GM21381 (cell line): ENCODE results near the gene CD59.

Source experiments
- ATAC-seq: cut with Tn5 transposase; IDR thresholded peaks from one replicate; pipeline ENCODE4 v1.9.1; 2021; ENCODE audit warnings: mild to moderate bottlenecking, moderate library complexity; ENCODE audit not compliant: unreplicated experiment

CD59 gene

GRCh38 chr11:33736148-33736812 lies at the start of gene CD59:
Gene CD59, minus strand, starts transcription at chr11:33736423. Its CDS starts 13,978 bp downstream, at chr11:33722445.
- ATAC-seq, result peak; percentile 56

GRCh38 chr11:33785609-33786008 lies 49.4 kb upstream of the CD59 start:
- no peak for ATAC-seq

DNA sequence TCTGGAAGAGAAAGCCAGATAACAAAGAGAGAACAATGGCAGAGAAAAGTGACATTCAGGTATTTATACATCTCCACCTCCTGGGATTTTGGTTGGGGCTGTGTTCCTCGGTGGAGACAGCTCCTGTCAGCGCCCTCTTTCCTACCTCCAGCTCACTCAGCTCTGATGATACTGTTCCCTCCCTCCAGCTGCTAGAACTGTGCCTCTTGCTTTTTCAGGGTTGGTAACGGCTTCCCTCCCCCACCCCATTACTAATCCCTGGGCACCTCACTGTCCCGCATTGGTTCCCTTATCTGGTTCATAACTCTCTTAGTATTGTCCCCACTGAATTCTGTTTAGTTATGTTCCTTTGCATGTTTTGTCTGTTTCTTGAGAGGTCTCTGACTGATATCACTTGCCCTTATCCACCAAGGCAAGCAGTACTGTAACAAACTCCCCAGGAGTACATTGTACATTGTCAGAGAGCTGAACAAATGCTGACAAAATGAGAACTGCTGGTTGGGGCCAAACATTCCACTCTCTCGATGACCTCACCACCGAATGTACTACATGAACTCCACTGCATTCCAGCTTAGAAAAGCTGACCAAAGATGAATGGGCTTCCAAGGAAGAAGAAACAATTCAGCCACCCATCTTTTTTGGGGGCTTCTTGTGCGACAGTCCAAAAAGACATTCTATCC lies 43.8 kb upstream of the CD59 start:
- no peak for ATAC-seq

- ATAC-seq, result no peak
Observed at GRCh38 chr11:33778675-33779074, 42.5 kb upstream of the CD59 start.

DNA sequence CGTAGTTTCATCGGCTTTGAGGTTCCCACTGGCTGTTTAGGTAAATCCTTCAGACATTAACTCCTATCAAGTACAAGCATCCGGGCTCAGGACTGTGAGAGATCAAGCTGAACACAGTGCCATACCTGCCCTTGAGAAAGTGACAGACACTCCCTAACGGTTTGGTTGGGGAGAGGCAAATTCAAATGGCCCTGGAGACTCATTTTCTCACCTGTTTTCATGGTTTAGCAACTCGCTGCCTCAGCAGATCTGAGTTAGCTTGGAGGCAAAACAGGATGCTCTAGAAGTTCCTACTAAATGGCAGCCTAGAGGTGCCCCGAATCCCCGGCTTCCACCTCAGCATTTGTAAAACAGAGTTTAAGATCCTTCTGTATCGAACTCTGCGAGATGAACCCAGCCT lies 41.7 kb upstream of the CD59 start:
- ATAC-seq, result no peak

- peak; percentile 30 for ATAC-seq
Observed at GRCh38 chr11:33775832-33776470, 39.7 kb upstream of the CD59 start.

DNA sequence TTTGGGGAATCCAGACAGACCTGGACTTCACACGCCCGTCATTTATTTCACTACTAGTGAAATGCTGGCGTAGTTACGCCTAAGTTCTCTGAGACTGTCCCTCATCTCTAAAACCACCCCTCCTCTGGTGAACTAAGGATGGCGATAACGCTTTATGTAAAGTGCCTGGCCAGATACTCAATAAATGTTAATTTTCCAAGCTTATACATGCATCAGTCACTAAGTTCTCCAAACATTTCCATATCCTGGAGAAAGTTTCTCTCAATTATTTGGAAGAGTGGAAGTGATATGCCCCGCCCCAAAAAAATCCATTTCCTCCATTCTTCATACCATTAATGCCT lies 39.2 kb upstream of the CD59 start:
- ATAC-seq, result no peak

GRCh38 chr11:33774736-33775466 lies 38.7 kb upstream of the CD59 start:
- ATAC-seq, result no peak

GRCh38 chr11:33773987-33774735 lies 37.9 kb upstream of the CD59 start, which contains the start of gene FBXO3:
Gene FBXO3, minus strand, starts transcription at chr11:33774520. Its CDS starts 23 bp downstream, at chr11:33774497.
- peak; percentile 70 for ATAC-seq

GRCh38 chr11:33773404-33773986 lies 37.3 kb upstream of the CD59 start:
- peak; percentile 21 for ATAC-seq

- no peak for ATAC-seq
Observed at GRCh38 chr11:33772870-33773269, 36.6 kb upstream of the CD59 start.

GRCh38 chr11:33772300-33772699 lies 36.1 kb upstream of the CD59 start:
- ATAC-seq, result no peak

DNA sequence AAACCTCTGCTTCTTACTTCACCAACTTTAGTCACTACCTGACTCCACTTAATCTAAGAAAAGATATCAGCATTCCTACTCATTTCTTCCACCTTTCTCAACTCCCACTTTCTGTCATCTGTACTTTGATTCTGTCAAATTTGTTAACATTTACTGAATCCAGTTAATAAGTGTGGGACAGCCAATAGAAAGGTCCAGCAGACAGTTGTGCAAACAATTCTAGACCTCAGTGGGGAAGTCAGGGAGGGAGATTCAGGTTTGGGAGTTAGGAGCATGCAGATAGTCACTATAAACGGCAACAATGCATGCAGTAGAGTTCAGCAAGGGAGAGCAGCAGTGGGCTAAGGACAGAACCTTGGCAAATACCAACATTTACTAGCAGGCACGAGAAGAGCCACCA lies 34.0 kb upstream of the CD59 start:
- ATAC-seq, result no peak

- no peak for ATAC-seq
Observed at GRCh38 chr11:33769542-33769941, 33.3 kb upstream of the CD59 start.

DNA sequence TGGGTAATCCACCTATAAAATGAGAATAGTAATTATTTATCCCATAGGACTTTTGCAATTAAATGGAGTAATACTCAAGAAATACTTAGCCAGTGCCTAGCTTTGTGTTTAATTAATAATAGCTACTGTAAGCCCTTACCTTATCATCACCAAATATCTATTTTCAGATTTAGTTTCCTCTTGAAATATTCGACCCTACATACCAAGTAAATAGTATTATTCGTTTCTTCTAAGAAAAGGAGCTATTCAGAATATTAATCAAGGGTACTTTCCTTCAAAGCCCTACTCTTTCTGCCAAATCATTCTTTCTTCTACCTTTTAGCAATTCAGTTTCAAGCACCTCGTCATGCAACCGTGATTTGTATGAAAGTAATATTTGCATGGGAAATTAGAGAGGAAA lies 31.4 kb upstream of the CD59 start:
- no peak for ATAC-seq

GRCh38 chr11:33766085-33766484 lies 29.9 kb upstream of the CD59 start:
- no peak for ATAC-seq

DNA sequence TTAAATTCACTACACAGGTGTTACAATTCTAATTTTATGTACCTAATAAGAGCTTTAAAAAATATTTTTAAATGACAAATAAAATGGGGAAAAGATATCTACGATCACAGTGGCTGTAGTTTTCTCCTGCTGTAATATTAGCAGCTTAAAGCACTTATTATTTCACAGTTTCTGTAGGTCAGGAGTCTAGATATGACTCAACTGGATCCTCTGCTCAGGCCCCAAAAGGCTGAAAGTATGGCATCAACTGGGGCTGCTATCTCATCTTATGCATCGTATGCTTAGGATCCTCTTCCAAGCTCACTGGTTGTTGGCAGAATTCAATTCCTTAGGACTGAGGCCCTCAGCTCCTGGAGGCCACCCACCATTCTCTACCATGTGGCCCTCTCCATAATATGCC lies 25.2 kb upstream of the CD59 start:
- ATAC-seq, result peak; percentile 61

GRCh38 chr11:33753304-33753967 lies 17.2 kb upstream of the CD59 start:
- ATAC-seq, result peak; percentile 99

GRCh38 chr11:33751878-33752277 lies 15.7 kb upstream of the CD59 start:
- ATAC-seq, result no peak

- no peak for ATAC-seq
Observed at GRCh38 chr11:33747979-33748378, 11.8 kb upstream of the CD59 start.
